Left ventricle myocardium inferior (tissue), 1 donor: ENCODE measurements around the gene NFKBIZ. TPM values are rescaled to one million over a fixed set of nuclear protein-coding genes. Genes with fewer than 3 reads are reported as not detected.

Experiments
- DNase-seq: peaks from one replicate; pipeline ENCODE4 v3.0.0-alpha.2; 2020
- H3K27ac ChIP-seq: fragments of 200-600 bp; replicated peaks from 2 replicates; pipeline ENCODE4 v1.8.0; 2021
- H3K27me3 ChIP-seq: fragments of 200-600 bp; 2 replicates; pipeline ENCODE4 v1.8.0; 2021; ENCODE audit warnings: low read depth
- H3K36me3 ChIP-seq: fragments of 200-600 bp; 2 replicates; pipeline ENCODE4 v1.8.0; 2021
- H3K4me1 ChIP-seq: fragments of 200-600 bp; 2 replicates; pipeline ENCODE4 v1.8.0; 2021
- H3K4me3 ChIP-seq: fragments of 200-600 bp; 2 replicates; pipeline ENCODE4 v1.8.0; 2021; ENCODE audit warnings: mild to moderate bottlenecking, moderate library complexity
- H3K9me3 ChIP-seq: fragments of 200-600 bp; replicated peaks from 2 replicates; pipeline ENCODE4 v1.8.0; 2021
- intact Hi-C: fragments of 100-400 bp; cut with micrococcal nuclease; formaldehyde crosslinking; loops from one replicate; pipeline ENCODE4 v1.11.0; 2022
- total RNA-seq: library from RNA; stranded (reverse); fragmentation: NEBNext Ultra II Directional; extraction: Animal tissue kit (Norgen Biotek cat#: 25700); gene quantifications from one replicate; pipeline ENCODE4 v1.2.1, GENCODE V29; 2021
- TF ChIP-seq, protein P1 (sequence below): fragments of 200-600 bp; IDR thresholded peaks from 2 replicates; pipeline ENCODE4 v1.8.0; 2021; ENCODE audit warnings: antibody characterized with exemption, mild to moderate bottlenecking, borderline replicate concordance
- donor health status: DM: no; HTN: yes; CAD: no; lungs with severe emphysema.

NFKBIZ gene
- total RNA-seq, 1 donor from 2014 or later, result 15.0 TPM

DNA sequence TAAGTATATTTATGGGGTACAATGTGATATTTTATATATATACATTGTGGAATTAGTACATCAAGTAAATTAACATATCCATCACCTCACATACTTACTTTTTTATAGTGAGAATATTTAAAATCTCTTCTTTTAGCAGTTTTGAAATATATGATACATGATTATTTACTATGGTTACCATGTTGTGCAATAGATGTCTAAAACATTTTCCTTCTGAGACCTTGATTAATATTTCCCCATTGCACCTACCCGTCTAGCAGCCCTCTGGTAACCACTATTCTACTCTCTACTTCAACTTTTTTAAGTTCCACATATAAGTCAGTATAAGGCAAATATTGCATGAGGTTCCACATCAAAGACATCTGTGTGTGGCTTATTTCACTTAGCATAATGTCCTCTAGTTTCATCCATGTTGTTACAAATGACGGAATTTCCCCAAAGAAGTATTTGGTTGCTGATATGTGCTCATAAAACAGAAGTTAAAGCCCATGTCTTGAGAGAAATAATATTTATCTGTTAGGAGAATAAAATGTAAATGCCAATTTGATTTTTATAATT is 29.6 kb upstream of the NFKBIZ start:
- Histone ChIP-seq H3K4me1 (peaks cover 11% of the 10 kb centered on the region), H3K9me3 (no peaks in the 10 kb centered on the region), H3K27me3 (no peaks in the 10 kb centered on the region), H3K4me3 (no peak overlapping the region), H3K36me3 (peaks cover 66% of the 10 kb centered on the region), H3K27ac (no peak overlapping the region)
- intact Hi-C loops, result loop anchor here (5.0 kb wide), 1 partner anchor 133 kb away; no protein-coding TSS in a partner anchor
- TF ChIP-seq, protein P1, sequence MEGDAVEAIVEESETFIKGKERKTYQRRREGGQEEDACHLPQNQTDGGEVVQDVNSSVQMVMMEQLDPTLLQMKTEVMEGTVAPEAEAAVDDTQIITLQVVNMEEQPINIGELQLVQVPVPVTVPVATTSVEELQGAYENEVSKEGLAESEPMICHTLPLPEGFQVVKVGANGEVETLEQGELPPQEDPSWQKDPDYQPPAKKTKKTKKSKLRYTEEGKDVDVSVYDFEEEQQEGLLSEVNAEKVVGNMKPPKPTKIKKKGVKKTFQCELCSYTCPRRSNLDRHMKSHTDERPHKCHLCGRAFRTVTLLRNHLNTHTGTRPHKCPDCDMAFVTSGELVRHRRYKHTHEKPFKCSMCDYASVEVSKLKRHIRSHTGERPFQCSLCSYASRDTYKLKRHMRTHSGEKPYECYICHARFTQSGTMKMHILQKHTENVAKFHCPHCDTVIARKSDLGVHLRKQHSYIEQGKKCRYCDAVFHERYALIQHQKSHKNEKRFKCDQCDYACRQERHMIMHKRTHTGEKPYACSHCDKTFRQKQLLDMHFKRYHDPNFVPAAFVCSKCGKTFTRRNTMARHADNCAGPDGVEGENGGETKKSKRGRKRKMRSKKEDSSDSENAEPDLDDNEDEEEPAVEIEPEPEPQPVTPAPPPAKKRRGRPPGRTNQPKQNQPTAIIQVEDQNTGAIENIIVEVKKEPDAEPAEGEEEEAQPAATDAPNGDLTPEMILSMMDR, result no peak
- no peak for DNase-seq

- no peaks in the 10 kb centered on the region for H3K27me3 ChIP-seq
- H3K4me1 ChIP-seq, result peaks cover 9% of the 10 kb centered on the region
- no peaks in the 10 kb centered on the region for H3K9me3 ChIP-seq
- H3K36me3 ChIP-seq, result peaks cover 66% of the 10 kb centered on the region
- H3K4me3 ChIP-seq, result no peak overlapping the region
- TF ChIP-seq, protein P1, result no peak
- intact Hi-C loops, result no loop called here
- no peak for DNase-seq
- no peak overlapping the region for H3K27ac ChIP-seq
Measured at GRCh38 chr3:101821503-101821902, 27.8 kb upstream of the NFKBIZ start.

DNA sequence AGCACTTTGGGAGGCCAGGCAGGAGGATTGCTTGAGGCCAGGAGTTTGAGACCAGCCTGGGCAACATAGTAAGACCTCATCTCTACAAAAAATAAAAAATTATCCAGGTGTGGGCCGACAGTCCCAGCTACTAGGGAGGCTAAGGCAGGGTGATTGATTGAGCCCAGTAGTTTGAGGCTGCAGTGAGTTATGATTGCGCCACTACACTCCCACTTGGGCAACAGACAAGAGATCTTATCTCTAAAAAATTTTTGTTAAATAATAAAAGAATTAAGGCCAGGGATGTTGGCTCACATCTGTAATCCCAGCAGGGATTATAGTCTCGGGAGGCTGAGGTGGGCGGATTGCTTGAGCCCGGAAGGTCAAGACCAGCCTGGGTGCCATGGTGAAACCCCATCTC is 25.8 kb upstream of the NFKBIZ start:
- intact Hi-C loops, result no loop called here
- Histone ChIP-seq H3K9me3 (no peaks in the 10 kb centered on the region), H3K36me3 (peaks cover 48% of the 10 kb centered on the region), H3K27ac (no peak overlapping the region), H3K4me1 (peaks cover 25% of the 10 kb centered on the region), H3K4me3 (no peak overlapping the region), H3K27me3 (no peaks in the 10 kb centered on the region)
- no peak for DNase-seq
- TF ChIP-seq, protein P1, result no peak

DNA sequence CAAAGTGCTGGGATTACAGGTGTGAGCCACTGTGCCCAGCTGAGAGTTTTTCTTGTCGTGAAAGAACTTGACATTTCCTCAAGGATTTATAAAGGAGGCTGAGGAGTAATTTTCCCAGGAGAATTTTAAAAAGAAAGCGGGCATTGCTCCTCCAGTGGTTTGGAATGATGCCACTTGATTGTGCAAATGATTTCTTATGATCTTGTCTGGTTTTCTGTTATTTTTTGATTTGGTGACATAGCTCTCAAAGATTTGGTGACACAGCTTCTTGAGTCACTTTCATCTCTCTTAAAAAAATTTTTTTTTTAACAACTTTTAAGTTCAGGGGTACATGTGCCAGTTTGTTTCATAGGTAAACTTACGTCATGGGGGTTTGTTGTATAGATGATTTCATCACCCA is 24.6 kb upstream of the NFKBIZ start:
- Histone ChIP-seq H3K9me3 (no peaks in the 10 kb centered on the region), H3K27ac (no peak overlapping the region), H3K36me3 (peaks cover 40% of the 10 kb centered on the region), H3K4me1 (peaks cover 36% of the 10 kb centered on the region), H3K4me3 (no peak overlapping the region), H3K27me3 (no peaks in the 10 kb centered on the region)
- TF ChIP-seq, protein P1, result no peak
- DNase-seq, result no peak
- intact Hi-C loops, result no loop called here

- no peak for DNase-seq
- Histone ChIP-seq H3K4me1 (peaks cover 41% of the 10 kb centered on the region), H3K27ac (peak overlapping the region; percentile 92), H3K9me3 (no peaks in the 10 kb centered on the region), H3K27me3 (no peaks in the 10 kb centered on the region), H3K4me3 (no peak overlapping the region), H3K36me3 (peaks cover 27% of the 10 kb centered on the region)
- intact Hi-C loops, result no loop called here
- TF ChIP-seq, protein P1, result no peak
Measured at GRCh38 chr3:101825904-101826445, 23.3 kb upstream of the NFKBIZ start.
